NCI-H69 (cell line): Measurements from ENCODE around the gene FKRP.

ENCODE experiments used
- DNase-seq: peaks from one replicate; lab custom pipeline; 2025; lab: John Stamatoyannopoulos, UW

FKRP gene

DNA sequence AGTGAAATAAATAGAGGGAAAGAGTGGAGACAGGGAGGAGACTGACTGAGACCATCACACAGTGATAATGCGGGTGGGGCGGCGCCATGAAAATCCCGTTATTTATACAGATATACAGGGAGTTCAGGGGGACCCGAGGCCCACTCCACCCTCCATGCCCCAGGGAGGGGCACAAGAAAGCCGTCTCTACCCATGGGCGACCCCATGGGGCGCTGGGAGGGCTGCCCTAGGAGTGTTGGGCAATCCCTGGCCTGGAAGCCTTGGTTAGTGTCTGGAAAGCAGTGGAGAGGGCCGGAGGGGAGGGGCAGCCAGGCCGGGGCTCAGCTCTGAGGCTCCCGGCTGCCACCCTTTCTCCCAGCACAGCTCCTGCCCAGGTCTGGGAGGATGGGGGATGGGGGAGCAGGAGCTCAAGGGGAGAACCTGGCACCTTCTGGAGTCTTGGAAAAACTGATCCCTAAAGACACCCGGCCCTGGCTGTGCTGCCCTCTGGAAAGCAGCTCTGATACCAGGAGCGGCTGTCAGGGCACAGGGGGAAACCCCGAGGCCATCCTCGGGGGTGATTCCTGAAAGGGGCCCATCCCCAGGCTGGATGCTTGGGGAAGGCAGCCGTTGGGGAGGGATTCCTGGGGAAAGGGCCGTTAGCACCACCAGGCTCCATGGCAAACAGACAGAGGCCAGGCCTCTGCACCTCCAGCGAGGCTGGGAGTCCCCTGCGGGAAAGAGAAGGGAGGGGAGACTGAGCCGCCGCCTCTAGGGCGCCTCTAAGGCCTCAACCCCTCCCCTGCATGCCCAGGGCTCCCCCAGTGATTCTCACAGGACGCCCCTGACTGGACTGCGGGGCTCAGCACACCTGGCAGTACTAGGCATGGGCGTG lies 26.0 kb upstream of the FKRP start:
- no peak for DNase-seq

DNA sequence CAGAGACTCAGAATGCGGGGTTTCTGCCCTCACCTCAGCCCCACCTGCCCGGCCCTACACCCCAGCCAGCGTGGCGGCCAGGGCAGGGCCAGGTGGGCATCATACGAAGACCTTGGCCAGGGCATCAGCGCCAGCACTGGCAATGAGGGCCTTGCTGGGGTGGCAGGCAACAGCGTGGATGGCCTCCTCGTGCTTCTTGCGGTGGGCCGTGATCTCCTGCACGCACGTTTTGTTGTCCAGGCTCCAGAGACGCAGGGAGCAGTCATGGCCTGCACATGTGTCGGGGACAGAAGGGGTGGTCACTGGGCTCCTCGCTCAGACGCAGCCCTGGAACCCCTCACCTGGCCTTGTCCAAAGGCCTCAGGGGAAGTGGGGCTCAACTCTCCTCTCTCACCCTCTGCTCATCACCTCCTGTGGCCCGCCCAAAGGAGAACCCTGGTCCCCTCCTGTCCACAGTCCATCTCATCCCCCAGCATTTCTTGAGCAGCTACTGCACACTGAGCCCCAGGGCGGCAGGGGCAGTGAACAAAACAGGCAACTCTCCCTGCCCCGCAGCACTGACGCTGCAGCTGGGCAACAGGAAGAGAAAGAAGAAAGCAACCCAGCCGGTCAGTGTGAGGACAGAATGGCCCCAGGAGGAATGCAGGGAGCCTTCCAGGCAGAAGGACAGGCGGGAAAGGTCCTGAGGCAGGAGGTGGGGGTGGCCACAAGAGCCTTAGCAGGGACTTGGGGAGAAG lies 25.2 kb upstream of the FKRP start:
- no peak for DNase-seq

DNA sequence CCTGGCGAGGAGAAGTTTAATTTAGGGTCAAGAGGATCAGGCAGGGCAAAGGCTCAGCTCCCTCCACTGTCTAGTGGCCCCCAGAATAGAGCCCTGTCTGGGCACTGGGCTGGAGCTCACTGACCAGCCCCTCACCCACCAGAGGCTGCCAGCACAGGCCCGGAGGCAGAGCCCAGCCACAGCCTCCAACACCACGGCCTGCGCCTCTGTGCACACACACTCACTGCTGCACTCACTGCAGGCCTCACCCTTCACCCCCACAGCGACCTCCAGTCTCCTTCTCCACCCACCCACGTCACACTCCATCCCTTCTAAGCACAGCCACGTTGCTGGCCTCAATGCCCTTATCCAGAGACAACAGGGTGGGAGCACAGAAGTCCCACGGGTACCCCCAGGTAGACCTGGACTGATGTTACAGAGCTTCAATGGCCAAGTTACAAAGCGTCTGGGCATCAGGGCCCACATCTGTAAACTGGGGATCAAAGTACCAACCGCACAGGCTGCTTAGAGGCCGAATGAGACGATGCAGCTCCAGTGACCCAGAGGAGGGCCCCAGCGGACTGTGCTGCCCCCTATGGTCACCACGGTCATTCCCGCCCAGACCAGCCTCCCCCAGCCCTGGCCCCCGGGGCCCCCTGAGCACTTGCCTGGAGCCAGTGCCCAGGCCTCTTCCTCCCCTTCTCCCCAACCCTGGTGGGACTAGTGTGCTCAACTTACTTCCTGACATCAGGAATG lies 24.4 kb upstream of the FKRP start:
- no peak for DNase-seq

DNA sequence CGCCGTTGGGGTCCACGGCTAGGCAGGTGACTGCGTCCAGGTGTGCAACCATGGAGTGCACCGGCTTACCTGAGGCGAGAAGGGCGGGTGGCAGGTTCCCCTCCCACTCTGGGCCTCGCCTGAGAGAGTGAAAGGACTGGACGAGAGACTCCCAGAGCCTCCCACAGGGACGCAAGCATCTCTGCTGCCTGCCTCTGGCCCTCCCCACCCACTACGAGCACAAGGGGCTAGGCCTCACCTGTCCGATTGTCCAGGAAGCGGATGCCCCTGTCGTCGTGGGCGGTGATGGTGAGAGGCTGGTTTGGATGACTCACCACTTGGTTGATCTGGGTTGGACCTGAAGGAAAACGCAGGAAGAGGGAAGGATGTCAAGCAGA lies 23.9 kb upstream of the FKRP start:
- no peak for DNase-seq

DNA sequence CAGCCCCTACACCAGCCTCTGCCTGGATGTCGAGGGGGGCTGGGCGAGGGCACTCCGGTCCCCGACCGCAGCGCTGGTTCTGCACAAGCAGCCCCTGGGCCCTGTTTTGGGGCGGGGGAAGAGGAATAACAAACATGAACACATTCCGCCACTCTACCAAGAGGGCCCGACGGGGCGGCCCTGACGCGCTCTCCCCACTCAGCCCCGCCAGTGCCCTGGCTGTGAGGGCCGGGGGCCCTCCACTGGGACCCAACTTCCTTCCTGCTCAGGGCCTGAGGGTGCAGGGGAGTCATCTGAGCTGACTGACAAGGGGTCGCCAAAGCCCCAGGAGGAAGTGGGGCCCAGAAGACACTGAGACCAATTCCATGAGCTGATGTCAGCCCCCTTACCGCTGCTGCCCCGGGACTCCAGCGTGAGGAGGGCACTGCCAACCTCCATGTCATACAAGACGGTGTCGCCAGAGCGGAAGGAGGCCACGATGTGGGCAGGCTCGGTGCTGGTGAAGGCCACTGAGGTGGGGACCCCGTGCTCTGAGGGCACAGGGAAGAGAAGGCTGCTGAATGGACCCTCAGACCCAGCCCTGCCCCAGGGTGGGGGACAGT lies 23.3 kb upstream of the FKRP start:
- DNase-seq = no peak

DNA sequence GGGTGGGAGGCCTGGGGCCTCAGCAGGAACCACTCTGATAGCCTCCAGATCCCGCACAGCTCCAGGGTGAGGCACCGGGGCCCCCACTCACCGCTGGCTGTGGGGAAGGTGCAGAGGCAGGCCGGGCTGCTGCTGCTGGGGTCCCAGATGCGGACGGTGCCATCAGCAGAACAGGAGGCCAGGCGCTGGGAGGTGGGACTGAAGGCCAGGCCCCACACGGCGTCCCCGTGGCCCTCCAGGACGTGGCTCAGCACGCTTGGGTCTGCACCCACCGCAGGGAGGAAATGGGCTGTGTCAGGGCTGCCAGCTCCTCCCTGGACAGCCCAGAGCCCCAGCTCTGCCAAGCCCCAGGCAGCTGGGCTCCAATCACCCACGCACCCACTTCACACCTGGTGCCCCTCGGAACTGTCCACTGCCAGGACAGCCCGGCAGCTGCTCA lies 22.8 kb upstream of the FKRP start:
- no peak for DNase-seq

DNA sequence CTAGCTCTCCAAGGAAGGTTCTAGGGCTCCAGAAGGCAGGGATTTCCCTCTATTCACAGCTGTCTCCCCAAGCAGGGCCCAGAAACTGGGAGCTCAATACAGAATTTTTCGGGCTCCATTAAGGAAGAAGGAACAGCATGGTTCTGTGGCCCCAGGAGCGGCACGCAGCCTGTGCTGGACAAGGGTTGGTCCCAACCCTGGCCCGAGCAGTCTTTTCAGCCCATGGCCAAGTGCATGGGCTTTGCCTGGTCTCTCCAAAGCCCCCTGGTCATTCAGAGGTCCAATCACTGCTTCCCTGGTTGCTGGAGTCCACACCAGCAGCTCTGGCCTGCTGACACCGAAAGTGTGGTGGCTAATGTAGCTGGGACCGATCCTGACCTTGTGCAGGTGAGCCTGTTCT lies 22.4 kb upstream of the FKRP start:
- DNase-seq = no peak

DNA sequence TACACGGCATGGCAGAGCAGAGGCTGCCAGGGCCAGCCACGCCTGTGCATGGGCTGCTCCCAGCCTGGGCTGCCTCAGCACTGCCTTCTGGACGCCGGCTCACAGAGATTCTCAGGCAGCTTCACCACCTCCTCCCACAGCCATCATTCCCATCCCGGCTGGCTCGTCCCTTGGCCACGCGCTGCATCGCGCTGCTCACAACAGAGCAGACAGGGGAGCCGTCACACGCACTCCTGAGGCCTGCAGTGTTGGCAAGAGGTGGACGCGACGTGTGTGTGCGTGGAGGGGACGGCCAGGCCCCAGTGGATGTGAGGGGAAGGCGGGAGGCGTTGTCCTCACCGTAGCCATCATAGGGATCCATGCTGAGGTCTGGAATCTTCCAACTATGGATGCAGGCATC lies 21.4 kb upstream of the FKRP start:
- no peak for DNase-seq

DNA sequence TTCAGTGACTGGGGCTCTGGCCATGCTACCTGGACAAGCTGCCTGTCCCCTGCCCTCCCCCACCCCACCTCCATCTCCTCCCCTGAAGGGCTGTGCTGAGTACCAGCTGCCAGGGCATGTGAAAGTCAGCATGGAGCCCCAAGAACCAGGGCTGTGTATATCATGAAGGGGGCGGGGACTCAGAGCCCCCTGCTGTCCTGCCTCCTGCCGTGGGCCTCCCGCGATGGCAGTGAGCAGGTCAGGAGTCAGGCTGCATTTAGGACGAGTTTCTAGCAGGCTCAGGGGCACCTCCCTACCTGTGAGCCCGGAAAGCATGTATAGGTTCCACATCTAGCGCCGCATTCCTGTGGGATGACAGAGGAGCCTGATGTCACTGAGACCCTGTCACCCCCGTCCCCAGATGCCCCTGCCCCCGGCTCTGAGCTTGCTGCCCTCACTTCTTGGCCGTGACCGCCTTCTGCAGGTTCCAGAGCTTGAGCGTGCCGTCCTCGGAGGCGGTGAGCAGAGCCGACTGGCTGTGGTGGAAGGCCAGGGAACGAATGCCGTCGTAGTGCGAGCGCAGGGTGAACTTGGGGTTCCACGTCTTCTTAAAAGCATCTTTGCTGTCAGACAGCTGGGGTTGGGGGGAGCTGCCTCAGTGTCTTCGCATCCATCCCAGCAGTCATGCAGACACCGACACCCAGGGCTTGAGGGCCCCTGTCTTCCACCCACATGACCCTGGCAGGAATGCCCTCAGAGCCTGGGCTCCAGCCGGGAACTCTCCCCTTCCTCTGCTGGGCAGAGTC lies 20.6 kb upstream of the FKRP start:
- DNase-seq = no peak

DNA sequence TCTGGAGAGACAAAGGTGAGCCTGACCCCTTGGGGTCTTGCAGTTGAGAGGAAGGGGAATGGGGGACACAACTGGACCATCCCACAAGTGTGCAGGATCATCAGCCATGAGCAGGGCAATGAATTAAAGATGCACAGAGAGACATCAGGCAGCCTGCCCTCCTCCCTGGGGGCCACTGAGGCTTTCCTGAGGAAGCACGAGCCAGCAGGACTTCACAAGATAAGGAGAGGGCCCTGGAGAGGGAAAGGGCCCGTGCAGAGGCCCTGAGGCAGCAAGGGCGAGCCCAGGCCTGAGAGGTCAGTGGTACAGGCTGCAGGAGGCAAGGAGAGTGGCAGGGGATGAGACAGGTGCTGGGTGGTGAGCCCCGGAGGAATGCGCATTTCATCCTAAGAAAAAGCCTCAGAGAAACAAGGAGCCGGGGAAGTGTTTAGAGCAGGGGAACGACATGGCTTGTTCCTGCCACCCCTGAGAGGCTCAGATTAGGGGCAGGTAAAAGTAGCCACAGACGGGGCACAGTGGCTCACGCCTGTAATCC lies 19.9 kb upstream of the FKRP start:
- no peak for DNase-seq

DNA sequence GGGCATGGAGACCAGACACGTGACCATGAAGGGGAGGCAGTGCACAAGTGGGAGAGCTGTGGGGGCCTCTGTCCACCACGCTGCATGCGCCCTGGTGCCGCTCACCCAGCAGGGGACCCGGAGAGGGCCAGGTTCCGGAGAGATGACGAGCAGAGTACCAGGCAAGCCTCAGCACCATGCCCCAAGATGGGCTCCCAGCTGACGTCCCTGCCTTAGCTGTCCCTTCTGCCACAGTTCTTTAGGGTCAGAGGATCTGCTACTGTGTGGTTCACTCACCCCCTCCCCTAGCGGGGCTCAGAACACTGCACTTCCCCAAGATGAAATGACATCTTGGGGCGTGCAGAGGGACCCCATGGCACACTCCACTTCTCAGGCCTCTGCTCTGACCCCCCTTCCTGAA lies 19.3 kb upstream of the FKRP start:
- no peak for DNase-seq

DNA sequence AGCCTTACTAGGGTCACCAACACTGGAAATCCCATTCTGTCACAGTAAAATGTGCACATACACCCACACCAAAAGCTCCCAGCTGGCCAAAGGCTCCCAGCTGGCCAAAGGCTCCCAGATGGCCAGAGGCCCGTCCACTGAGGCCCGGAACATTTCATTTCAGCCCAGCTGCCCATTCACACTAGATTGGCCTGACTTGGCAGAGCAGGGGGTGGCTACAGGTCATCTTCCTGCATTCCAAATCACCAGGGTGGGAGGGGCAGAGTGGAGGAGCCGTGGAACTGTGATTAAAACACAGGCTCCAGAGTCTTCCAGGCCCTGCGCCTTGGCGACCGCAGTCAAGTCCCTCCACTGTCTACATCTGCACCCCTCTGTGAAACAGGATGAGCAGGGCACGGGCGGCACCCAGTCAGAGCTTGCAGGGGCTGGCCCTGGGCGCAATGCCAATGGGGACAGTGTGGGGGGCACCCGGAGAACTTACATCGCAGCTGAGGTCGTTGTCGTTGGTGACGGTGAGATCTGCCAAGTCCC lies 18.8 kb upstream of the FKRP start:
- DNase-seq = no peak

DNA sequence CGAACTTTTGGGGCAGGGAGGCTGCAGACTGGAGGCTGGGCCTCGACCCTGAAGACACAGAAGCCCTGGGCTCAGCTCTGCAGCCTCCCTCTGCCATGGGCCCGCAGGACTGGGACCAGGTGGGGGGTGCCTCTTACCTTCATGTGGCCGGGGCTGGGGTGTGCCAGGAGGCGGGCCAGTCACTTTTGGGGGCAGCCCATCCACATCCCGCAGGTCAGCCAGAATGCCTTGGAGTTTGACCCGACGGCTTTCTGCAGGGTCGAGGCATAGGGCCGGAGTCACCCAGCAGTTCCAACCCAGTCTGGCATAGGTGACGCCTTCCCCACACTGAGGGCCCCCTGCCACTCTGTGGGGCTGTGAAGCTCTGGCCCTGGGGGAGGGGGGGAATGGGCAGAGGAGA lies 18.1 kb upstream of the FKRP start:
- no peak for DNase-seq

DNA sequence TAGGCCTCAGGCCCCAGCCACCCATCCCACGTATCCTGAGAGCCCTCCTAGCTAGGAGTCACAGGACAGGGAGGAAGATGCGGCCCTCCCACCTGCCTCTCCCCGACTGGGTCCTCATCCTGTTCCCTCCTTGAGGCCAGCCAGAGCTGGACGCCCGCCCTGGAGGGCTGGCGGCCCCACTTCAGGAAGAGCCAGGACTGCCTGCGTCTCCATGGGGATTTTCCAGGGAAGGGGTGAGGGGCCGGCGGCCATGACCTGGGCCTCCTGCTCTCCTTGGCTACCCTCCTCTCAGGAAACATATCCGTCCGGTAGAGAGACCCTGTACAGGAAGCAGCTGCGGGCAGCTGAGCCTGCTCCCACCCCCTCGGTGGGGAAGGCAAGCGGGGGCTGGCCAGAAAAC lies 17.6 kb upstream of the FKRP start:
- DNase-seq = no peak

DNA sequence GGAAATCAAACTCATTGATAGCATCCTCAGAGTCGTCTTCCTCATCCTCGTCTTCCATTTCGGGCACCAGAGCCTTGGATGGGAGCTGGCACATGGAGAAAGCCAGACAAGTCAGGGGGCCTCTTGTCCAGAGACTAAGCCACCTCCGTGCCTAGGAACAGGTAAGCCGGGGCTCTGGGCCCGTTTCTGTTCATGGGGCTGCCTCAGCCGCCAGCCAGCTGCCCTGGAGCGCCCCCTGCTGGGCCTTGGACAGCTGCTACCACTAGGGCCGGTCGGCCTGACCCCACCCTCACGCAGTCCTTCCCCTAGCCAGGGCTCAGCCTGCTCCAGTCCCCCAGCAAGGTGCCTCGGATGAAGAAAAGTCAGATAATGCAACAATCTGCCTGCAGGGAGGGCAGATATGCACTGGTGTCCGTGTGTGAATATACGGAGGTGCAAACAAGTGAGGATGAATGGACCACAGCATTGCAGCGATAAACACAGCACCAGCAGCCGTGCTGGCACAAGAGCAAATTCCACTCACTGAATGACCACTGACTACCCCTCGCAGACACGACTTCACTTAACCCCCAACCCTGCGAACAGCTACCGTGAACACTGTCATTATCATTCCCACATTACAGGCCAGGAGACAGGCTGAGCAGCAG lies 17.0 kb upstream of the FKRP start:
- DNase-seq = peak; percentile 51

DNA sequence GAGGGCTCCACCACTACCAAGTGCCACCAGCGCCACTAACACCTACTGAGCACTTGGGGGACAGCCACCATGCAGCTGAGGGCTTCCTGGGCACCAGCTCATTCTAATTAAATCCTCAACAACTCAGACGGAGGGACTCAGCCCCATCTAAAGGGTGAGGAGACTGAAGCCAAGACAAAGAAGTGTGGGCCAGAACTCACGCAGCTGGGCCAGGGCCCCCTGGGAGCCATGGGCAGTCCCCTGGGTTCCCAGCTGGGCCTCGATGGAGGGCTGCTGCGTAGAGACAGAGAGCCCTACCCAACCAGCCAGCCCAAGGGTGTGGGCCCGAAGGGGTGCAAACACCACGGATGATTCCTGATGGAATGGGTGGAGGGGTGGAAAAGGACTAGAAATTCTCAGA lies 16.2 kb upstream of the FKRP start:
- no peak for DNase-seq

DNA sequence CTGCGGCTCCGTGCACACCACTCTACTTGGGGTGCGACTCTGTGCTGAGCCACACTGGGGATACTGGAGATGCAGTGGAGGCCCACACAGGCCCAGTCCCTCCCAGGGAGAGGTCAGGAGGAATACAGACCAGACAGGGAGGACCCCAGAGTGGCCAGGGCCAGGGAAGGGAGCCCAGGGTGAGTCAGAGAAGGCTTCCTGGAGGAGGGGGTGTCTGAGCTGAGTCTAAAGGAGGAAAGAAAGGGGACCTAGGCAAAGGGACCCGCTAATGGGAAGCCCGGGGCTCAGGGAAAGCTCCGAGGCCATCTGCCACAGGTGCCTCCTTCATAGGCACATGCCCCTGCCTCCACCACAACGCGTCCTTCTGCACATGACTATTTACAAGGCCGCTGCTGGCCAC lies 15.7 kb upstream of the FKRP start:
- no peak for DNase-seq

DNA sequence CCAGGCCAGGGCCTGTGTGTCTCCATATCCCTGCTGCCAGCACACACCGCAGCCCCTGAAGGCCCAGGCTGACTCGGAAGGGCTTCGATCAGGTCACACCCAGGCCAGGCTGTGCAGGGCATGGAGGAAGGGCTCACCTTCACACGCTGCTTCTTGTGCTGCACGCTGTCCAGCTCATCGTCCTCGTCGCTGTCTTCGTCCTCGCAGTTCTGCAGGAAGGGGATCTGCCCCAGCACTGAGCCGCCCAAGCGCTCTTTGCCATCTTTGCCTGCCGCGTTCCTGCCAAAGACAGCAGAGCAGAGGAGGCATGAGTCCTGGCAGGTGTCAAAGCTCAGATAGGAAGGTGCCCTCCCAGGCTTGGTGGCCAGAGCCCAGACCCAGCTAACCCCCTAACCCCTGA lies 15.3 kb upstream of the FKRP start:
- DNase-seq = no peak

DNA sequence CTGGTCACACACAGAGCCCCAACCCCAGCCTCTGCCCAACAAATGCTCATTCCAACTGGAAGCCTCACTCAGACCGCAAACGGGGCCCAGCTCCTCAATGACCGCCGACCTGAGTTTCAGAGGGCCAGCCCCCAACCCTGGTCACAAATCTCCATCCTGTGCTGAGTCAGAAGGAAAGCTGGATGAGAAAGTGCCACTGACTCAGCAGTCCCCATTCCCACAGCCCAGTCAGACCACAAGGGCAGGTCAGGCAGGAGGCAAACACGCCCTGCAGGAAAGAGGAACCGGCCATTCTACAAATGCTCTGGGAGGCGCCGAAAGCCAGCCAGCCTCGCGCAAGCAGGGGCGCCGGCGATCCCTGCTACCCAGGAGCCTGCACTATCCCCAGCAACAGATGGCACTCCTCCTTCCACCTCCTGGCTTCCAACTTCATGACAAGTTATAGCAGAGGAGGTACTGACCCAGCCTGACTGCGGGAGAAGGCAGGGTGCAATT lies 14.8 kb upstream of the FKRP start:
- no peak for DNase-seq

DNA sequence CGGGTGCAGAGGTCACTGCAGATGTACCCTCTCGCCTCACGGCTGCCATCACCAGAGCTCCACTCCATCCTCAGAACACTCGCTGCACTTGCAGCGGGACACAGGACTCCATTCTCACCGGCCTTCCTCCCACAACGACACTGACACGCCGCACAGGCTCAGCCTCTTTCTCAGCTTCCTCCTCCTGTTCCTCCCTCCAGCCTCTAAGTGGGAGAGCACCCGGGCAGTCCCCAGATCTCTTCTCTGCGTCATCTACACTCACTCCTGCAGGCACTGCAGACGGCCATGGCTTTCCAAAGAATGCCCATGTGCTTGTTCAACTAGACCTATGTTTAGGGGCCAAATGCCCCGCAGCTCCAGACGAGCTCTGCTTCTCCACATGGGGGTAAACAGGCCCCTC lies 14.3 kb upstream of the FKRP start:
- DNase-seq = no peak
